SK-N-MC (cell line): ENCODE results near the gene TRABD2B.

Experiments used
- EZH2 ChIP-seq: fragments of 200-600 bp; sonication (generic); IDR thresholded peaks from one replicate; pipeline ENCODE4 v1.6.1; 2017; ENCODE audit warnings: antibody characterized with exemption
- POLR2AphosphoS5 ChIP-seq: IDR thresholded peaks from 2 replicates; pipeline ENCODE4 v1.6.1; 2012; ENCODE audit warnings: mild to moderate bottlenecking, low read depth, low read length, borderline replicate concordance

DNA sequence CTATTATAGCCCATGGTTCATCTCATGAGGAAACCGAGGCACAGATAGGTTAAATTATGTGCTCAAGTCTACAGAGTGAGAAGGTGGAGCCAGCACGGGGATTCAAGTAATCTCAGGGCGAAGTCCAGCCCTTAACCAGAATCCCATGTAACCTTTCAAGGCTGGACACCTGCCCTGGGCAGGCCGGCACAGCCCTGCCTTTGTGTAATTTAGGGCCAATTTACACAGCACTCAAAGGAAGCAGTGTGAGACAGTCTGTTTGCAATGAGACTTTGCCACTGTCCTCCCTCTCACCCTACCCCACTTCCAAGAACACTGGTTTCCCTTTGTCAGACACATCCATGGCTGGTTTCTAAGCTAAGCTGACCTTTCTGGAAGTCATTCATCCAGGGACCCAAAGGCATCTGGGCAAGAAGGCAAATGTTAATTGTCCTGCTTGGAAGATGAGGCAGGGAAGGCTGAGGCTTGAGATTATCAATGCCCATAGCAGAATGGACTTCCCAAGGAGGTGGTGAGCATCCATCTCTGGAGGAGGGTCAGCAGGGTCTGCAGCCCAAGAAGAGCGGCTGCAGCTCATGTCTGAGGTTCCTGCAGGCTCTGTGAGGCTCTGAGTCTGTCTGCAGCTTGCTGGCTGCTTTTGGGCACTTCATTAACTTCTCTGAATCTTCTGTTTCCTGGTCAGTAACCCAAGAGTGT, 159.2 kb downstream of the TRABD2B start:
- TF ChIP-seq EZH2 (no peak), POLR2AphosphoS5 (no peak)
